A549 (cell line): ENCODE measurements around the gene DCPS. TPM values are rescaled to one million over a fixed set of nuclear protein-coding genes. Genes with fewer than 3 reads are reported as not detected.
A peak's percentile ranks its signal among the peaks of the same experiment; 100 is the strongest.

Experiments used
- ATAC-seq, 2 experiments: fragments of 200-7000 bp in 1 of 2; fragments of >200 bp in 1 of 2; cut with Nextera tagmentation in 1 of 2; cut with Tn5 transposase in 1 of 2; 3 replicates each; pipeline versions ENCODE4 v1.8.0 to v1.9.1; 2018 to 2020; ENCODE audit warnings: mild to moderate bottlenecking in 1 of 2, moderate library complexity in 1 of 2
- CTCF ChIA-PET: fragments of 300-600 bp; sonication (Branson Sonifier 250); formaldehyde crosslinking; extraction: SDS; loops from one replicate; lab custom pipeline; 2021; ENCODE audit warnings: antibody characterized with exemption, inconsistent platforms; lab: Yijun Ruan, JAX
- POLR2A ChIA-PET: fragments of 350-600 bp; formaldehyde crosslinking; extraction: SDS; loops from one replicate; lab custom pipeline; 2021; ENCODE audit warnings: antibody characterized with exemption, inconsistent platforms; lab: Yijun Ruan, JAX
- DNase-seq, 2 experiments: peaks; one replicate each; pipeline versions ENCODE4 v3.0.0 to v3.0.0-alpha.2; 2011 to 2016; ENCODE audit warnings: low read depth in 1 of 2, low spot score in 1 of 2
- FAIRE-seq: peaks from 2 replicates; lab custom pipeline; 2011; peaks lifted over from hg19 to GRCh38; lab: Jason Lieb, UNC
- H3K27ac ChIP-seq, 2 experiments: fragments of >200 bp; sonication (Bioruptor Twin); formaldehyde crosslinking; 3 replicates each; pipeline ENCODE4 v1.5.1; 2016 to 2017
- H3K4me1 ChIP-seq: fragments of >200 bp; sonication (Bioruptor Twin); formaldehyde crosslinking; 3 replicates; pipeline ENCODE4 v1.6.1; 2016
- H3K4me2 ChIP-seq: fragments of >200 bp; sonication (Bioruptor Twin); formaldehyde crosslinking; 3 replicates; pipeline ENCODE4 v1.6.1; 2016
- H3K4me3 ChIP-seq: fragments of >200 bp; sonication (Bioruptor Twin); formaldehyde crosslinking; 3 replicates; pipeline ENCODE4 v1.5.1; 2016
- H3K9me3 ChIP-seq: fragments of >200 bp; sonication (Bioruptor Twin); formaldehyde crosslinking; 3 replicates; pipeline ENCODE4 v1.6.1; 2016
- BHLHE40 ChIP-seq: IDR thresholded peaks from 2 replicates; pipeline ENCODE4 v1.6.1; 2012; ENCODE audit warnings: low read depth, low read length, inconsistent platforms
- CHD4 ChIP-seq: fragments of 200-600 bp; sonication (generic); IDR thresholded peaks from 2 replicates; pipeline ENCODE4 v1.6.1; 2016; ENCODE audit warnings: antibody characterized with exemption, mild to moderate bottlenecking, borderline replicate concordance
- CTCF ChIP-seq: fragments of >200 bp; sonication (Bioruptor Twin); formaldehyde crosslinking; IDR thresholded peaks from 3 replicates; pipeline ENCODE4 v1.5.1; 2016
- EHF ChIP-seq: fragments of 250-450 bp; sonication (Bioruptor Pico); IDR thresholded peaks from 2 replicates; pipeline ENCODE4 v1.5.0; 2020; ENCODE audit warnings: mild to moderate bottlenecking
- EP300 ChIP-seq, 2 experiments: fragments of >200 bp; sonication (Bioruptor Twin); formaldehyde crosslinking; IDR thresholded peaks; 2 replicates in 1 of 2; 3 replicates in 1 of 2; pipeline ENCODE4 v1.6.1; 2016 to 2017
- ESRRA ChIP-seq: fragments of 150-350 bp; IDR thresholded peaks from 2 replicates; pipeline ENCODE4 v1.6.1; 2014; ENCODE audit warnings: mild to moderate bottlenecking, low read length, borderline replicate concordance
- FOSB ChIP-seq: fragments of 250-450 bp; sonication (Bioruptor Pico); IDR thresholded peaks from 2 replicates; pipeline ENCODE4 v1.5.0; 2020; ENCODE audit warnings: mild to moderate bottlenecking, moderate library complexity
- FOSL2 ChIP-seq, 2 experiments: fragments of 450-650 bp in 1 of 2; fragments of >200 bp in 1 of 2; sonication (Bioruptor Twin) in 1 of 2; formaldehyde crosslinking; IDR thresholded peaks; 2 replicates each; pipeline versions ENCODE4 v1.5.0 to v1.6.1; 2016 to 2020; ENCODE audit warnings: mild to moderate bottlenecking in 1 of 2, moderate library complexity in 1 of 2
- FOXS1 ChIP-seq: fragments of 250-450 bp; sonication (Bioruptor Pico); IDR thresholded peaks from 2 replicates; pipeline ENCODE4 v1.5.0; 2020; ENCODE audit warnings: mild to moderate bottlenecking, moderate library complexity
- GATA3 ChIP-seq: IDR thresholded peaks from 2 replicates; pipeline ENCODE4 v1.6.1; 2012; ENCODE audit warnings: borderline replicate concordance
- JUNB ChIP-seq: fragments of >200 bp; sonication (Bioruptor Twin); formaldehyde crosslinking; IDR thresholded peaks from 2 replicates; pipeline ENCODE4 v1.6.1; 2016
- KDM5A ChIP-seq: fragments of 200-600 bp; sonication (generic); IDR thresholded peaks from 2 replicates; pipeline ENCODE4 v1.6.1; 2016; ENCODE audit warnings: antibody characterized with exemption, mild to moderate bottlenecking
- MAFK ChIP-seq: fragments of 450-650 bp; IDR thresholded peaks from 2 replicates; pipeline ENCODE4 v1.6.1; 2014; ENCODE audit not compliant: partially characterized antibody
- MAX ChIP-seq: IDR thresholded peaks from 2 replicates; pipeline ENCODE4 v1.6.1; 2012
- MYC ChIP-seq: IDR thresholded peaks from 2 replicates; pipeline ENCODE4 v1.6.1; 2012; ENCODE audit warnings: mild to moderate bottlenecking, inconsistent platforms, low read length, improper control_type of control experiment, borderline replicate concordance
- NFE2L2 ChIP-seq: fragments of 150-350 bp; conservative IDR thresholded peaks from 2 replicates; pipeline ENCODE4 v1.6.1; 2014; ENCODE audit warnings: low read length
- NPAS2 ChIP-seq: fragments of 250-450 bp; sonication (Bioruptor Pico); IDR thresholded peaks from 2 replicates; pipeline ENCODE4 v1.8.0; 2022; ENCODE audit warnings: mild to moderate bottlenecking, moderate library complexity, borderline replicate concordance
- POLR2AphosphoS2 ChIP-seq: conservative IDR thresholded peaks from 2 replicates; pipeline ENCODE4 v1.6.1; 2012; ENCODE audit warnings: low read length, improper control_type of control experiment, inconsistent platforms
- RNF2 ChIP-seq: fragments of 200-600 bp; sonication (generic); IDR thresholded peaks from 2 replicates; pipeline ENCODE4 v1.6.1; 2016; ENCODE audit warnings: low read depth, mild to moderate bottlenecking, antibody characterized with exemption, moderate library complexity, borderline replicate concordance
- TP53 ChIP-seq: fragments of 250-450 bp; sonication (Bioruptor Pico); IDR thresholded peaks from 2 replicates; pipeline ENCODE4 v1.5.0; 2021; ENCODE audit warnings: mild to moderate bottlenecking, moderate library complexity
- ZC3H11A ChIP-seq: fragments of 450-650 bp; IDR thresholded peaks from 2 replicates; pipeline ENCODE4 v1.6.1; 2014; ENCODE audit warnings: antibody characterized with exemption, mild to moderate bottlenecking
- ZNF302 ChIP-seq: fragments of 250-450 bp; sonication (Bioruptor Pico); IDR thresholded peaks from 2 replicates; pipeline ENCODE4 v1.9.0; 2021; ENCODE audit warnings: inconsistent platforms, mild to moderate bottlenecking, moderate library complexity
- WGBS: methylation state at CpG from one replicate; pipeline ENCODE4 v1.1.6; 2017; ENCODE audit errors: missing lambda C conversion rate; 5-methylcytosine and 5-hydroxymethylcytosine counted together
- polyA plus RNA-seq, 4 experiments: library from polyadenylated mRNA; depleted of rRNA in 3 of 4; stranded (reverse); fragments of >200 nt; fragmentation: RNase III in 1 of 4; extraction: RNeasy Plus Mini Kit Qiagen cat#74134 plus additional on column Dnase treatment in 1 of 4; gene quantifications; 2 replicates in 3 of 4; 3 replicates in 1 of 4; pipeline ENCODE4 v1.2.3, GENCODE V29; 2011 to 2017
- TF ChIP-seq, protein P1 (sequence below): fragments of >200 bp; sonication (Bioruptor Twin); formaldehyde crosslinking; IDR thresholded peaks from 3 replicates; pipeline ENCODE4 v1.6.1; 2016
- TF ChIP-seq, protein P2 (sequence below): IDR thresholded peaks from 2 replicates; pipeline ENCODE4 v1.6.1; 2012; ENCODE audit warnings: low read depth, borderline replicate concordance

The DCPS gene
- polyA plus RNA-seq, 2 of the 4 experiments (the other 2 are of a cell fraction): 17.8 to 23.0 TPM

GRCh38 chr11:126337474-126338241, 33.8 kb downstream of the DCPS start:
- ChIA-PET CTCF (interaction anchor here (0.6 to 0.7 kb wide), 2 partner anchors 24 to 28 kb away, joined by 3 read pairs; no protein-coding TSS in a partner anchor), POLR2A (no interaction called here)
- no peak for DNase-seq
- Histone ChIP-seq H3K4me3 (no peak overlapping the region), H3K4me2 (no peak overlapping the region), H3K4me1 (peaks cover 39% of the 10 kb centered on the region), H3K27ac (no peak overlapping the region), H3K9me3 (no peaks in the 10 kb centered on the region)
- 90% methylated on average over 4 of the region's 15 CpGs for WGBS
- no peak for FAIRE-seq
- no peak for ATAC-seq
- TF ChIP-seq KDM5A: no peak
- TF ChIP-seq FOXS1 (CRISPR knock-in tag): no peak
- TF ChIP-seq CTCF: no peak
- no peak for TF ChIP-seq EHF (CRISPR knock-in tag)
- TF ChIP-seq MYC: no peak
- no peak for TF ChIP-seq ZC3H11A
- no peak for TF ChIP-seq RNF2
- no peak for TF ChIP-seq MAFK

- WGBS: 89% methylated on average over 7 of the region's 7 CpGs
- ChIA-PET CTCF (interaction anchor here (0.6 kb wide), 1 partner anchor 29 kb away, joined by 3 read pairs; no protein-coding TSS in a partner anchor), POLR2A (no interaction called here)
- no peak overlapping the region for H3K4me3 ChIP-seq
- no peak overlapping the region for H3K4me2 ChIP-seq
- H3K9me3 ChIP-seq: no peaks in the 10 kb centered on the region
- ATAC-seq: no peak
- DNase-seq: no peak
- TF ChIP-seq, protein P1, sequence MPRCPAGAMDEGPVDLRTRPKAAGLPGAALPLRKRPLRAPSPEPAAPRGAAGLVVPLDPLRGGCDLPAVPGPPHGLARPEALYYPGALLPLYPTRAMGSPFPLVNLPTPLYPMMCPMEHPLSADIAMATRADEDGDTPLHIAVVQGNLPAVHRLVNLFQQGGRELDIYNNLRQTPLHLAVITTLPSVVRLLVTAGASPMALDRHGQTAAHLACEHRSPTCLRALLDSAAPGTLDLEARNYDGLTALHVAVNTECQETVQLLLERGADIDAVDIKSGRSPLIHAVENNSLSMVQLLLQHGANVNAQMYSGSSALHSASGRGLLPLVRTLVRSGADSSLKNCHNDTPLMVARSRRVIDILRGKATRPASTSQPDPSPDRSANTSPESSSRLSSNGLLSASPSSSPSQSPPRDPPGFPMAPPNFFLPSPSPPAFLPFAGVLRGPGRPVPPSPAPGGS: no peak
- TF ChIP-seq ESRRA: no peak
- TF ChIP-seq, protein P2, sequence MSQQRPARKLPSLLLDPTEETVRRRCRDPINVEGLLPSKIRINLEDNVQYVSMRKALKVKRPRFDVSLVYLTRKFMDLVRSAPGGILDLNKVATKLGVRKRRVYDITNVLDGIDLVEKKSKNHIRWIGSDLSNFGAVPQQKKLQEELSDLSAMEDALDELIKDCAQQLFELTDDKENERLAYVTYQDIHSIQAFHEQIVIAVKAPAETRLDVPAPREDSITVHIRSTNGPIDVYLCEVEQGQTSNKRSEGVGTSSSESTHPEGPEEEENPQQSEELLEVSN: no peak
- no peak for TF ChIP-seq EP300 (IDR thresholded peaks at IDR 0.05)
- no peak for TF ChIP-seq CHD4
- no peak for TF ChIP-seq CTCF
- no peak for TF ChIP-seq FOSL2 (IDR thresholded peaks at IDR 0.05)
- no peak for TF ChIP-seq FOSL2 (CRISPR knock-in tag; IDR thresholded peaks at IDR 0.05)
- TF ChIP-seq GATA3: no peak
- TF ChIP-seq POLR2AphosphoS2: no peak
- no peak for TF ChIP-seq ZNF302 (CRISPR knock-in tag)
- no peak for TF ChIP-seq KDM5A
- TF ChIP-seq NFE2L2: no peak
- TF ChIP-seq FOSB: no peak
- TF ChIP-seq MAX: no peak
- no peak for TF ChIP-seq JUNB
- no peak for TF ChIP-seq TP53 (CRISPR knock-in tag)
- TF ChIP-seq BHLHE40: no peak
- TF ChIP-seq MYC: no peak
- TF ChIP-seq NPAS2: no peak
- no peak for TF ChIP-seq MAFK
- peaks cover 33% of the 10 kb centered on the region for H3K4me1 ChIP-seq
- H3K27ac ChIP-seq: peak overlapping the region in 1 of 2 experiments; percentile 66; a peak in 1 of 6 replicates
- FAIRE-seq: no peak
Measured at GRCh38 chr11:126338346-126339055, 34.6 kb downstream of the DCPS start.
